Skeletal muscle satellite cell (primary cell): ENCODE measurements around the gene LMO1.

Experiments used
- H3K27me3 ChIP-seq: 2 replicates; pipeline ENCODE4 v1.7.0; 2013; ENCODE audit warnings: low read length; ENCODE audit not compliant: control insufficient read depth, insufficient read depth
- H3K36me3 ChIP-seq: 2 replicates; pipeline ENCODE4 v1.7.0; 2013; ENCODE audit warnings: mild to moderate bottlenecking, control low read depth, low read length; ENCODE audit not compliant: insufficient read depth
- H3K4me1 ChIP-seq: 2 replicates; pipeline ENCODE4 v1.7.0; 2013; ENCODE audit warnings: low read length; ENCODE audit not compliant: control insufficient read depth, insufficient read depth
- H3K4me2 ChIP-seq: 2 replicates; pipeline ENCODE4 v1.7.0; 2013; ENCODE audit warnings: mild to moderate bottlenecking, low read length
- H3K4me3 ChIP-seq: 2 replicates; pipeline ENCODE4 v1.7.0; 2013; ENCODE audit warnings: low read length
- H3K9ac ChIP-seq: 2 replicates; pipeline ENCODE4 v1.7.0; 2013; ENCODE audit warnings: mild to moderate bottlenecking, low read depth, low read length, moderate library complexity
- H3K9me3 ChIP-seq: replicated peaks from 2 replicates; pipeline ENCODE4 v1.7.0; 2013; ENCODE audit warnings: mild to moderate bottlenecking, control low read depth, low read length

Gene LMO1

GRCh38 chr11:8287297-8287696 lies 23.6 kb upstream of the LMO1 start:
- H3K4me1 ChIP-seq = no peaks in the 10 kb centered on the region

GRCh38 chr11:8286886-8287285 lies 23.2 kb upstream of the LMO1 start:
- Histone ChIP-seq H3K9ac (no peak overlapping the region), H3K9me3 (no peaks in the 10 kb centered on the region), H3K4me1 (no peaks in the 10 kb centered on the region), H3K4me2 (no peak overlapping the region), H3K36me3 (no peaks in the 10 kb centered on the region), H3K27me3 (peaks cover 33% of the 10 kb centered on the region), H3K4me3 (no peak overlapping the region)

More at GRCh38 chr11:8287297-8287696, 23.6 kb upstream of the LMO1 start:
- Histone ChIP-seq H3K36me3 (no peaks in the 10 kb centered on the region), H3K4me2 (no peak overlapping the region), H3K9ac (no peak overlapping the region), H3K4me3 (no peak overlapping the region), H3K9me3 (no peaks in the 10 kb centered on the region), H3K27me3 (peaks cover 29% of the 10 kb centered on the region)

GRCh38 chr11:8285796-8286195 lies 22.1 kb upstream of the LMO1 start:
- H3K27me3 ChIP-seq = peaks cover 34% of the 10 kb centered on the region

GRCh38 chr11:8285228-8285627 lies 21.6 kb upstream of the LMO1 start:
- Histone ChIP-seq H3K4me1 (no peaks in the 10 kb centered on the region), H3K4me3 (no peak overlapping the region), H3K4me2 (no peak overlapping the region), H3K27me3 (peaks cover 36% of the 10 kb centered on the region), H3K9ac (no peak overlapping the region), H3K36me3 (no peaks in the 10 kb centered on the region), H3K9me3 (no peaks in the 10 kb centered on the region)

More at GRCh38 chr11:8285796-8286195, 22.1 kb upstream of the LMO1 start:
- Histone ChIP-seq H3K4me2 (no peak overlapping the region), H3K4me1 (no peaks in the 10 kb centered on the region), H3K9me3 (no peaks in the 10 kb centered on the region), H3K9ac (no peak overlapping the region), H3K36me3 (no peaks in the 10 kb centered on the region), H3K4me3 (no peak overlapping the region)

GRCh38 chr11:8283465-8284230 lies 20.0 kb upstream of the LMO1 start:
- Histone ChIP-seq H3K9ac (no peak overlapping the region), H3K4me3 (no peak overlapping the region), H3K4me1 (no peaks in the 10 kb centered on the region)

GRCh38 chr11:8283100-8283464 lies 19.4 kb upstream of the LMO1 start:
- Histone ChIP-seq H3K4me2 (no peak overlapping the region), H3K27me3 (peaks cover 49% of the 10 kb centered on the region), H3K4me1 (no peaks in the 10 kb centered on the region), H3K36me3 (no peaks in the 10 kb centered on the region), H3K4me3 (no peak overlapping the region), H3K9ac (no peak overlapping the region), H3K9me3 (no peaks in the 10 kb centered on the region)

More at GRCh38 chr11:8283465-8284230, 20.0 kb upstream of the LMO1 start:
- Histone ChIP-seq H3K27me3 (peaks cover 44% of the 10 kb centered on the region), H3K9me3 (no peaks in the 10 kb centered on the region), H3K36me3 (no peaks in the 10 kb centered on the region), H3K4me2 (no peak overlapping the region)

GRCh38 chr11:8282631-8283030 lies 19.0 kb upstream of the LMO1 start:
- no peaks in the 10 kb centered on the region for H3K9me3 ChIP-seq
- no peak overlapping the region for H3K4me3 ChIP-seq
- H3K27me3 ChIP-seq = peaks cover 52% of the 10 kb centered on the region
- H3K4me2 ChIP-seq = no peak overlapping the region
- H3K9ac ChIP-seq = no peak overlapping the region
- no peaks in the 10 kb centered on the region for H3K36me3 ChIP-seq
- no peaks in the 10 kb centered on the region for H3K4me1 ChIP-seq

- no peak overlapping the region for H3K4me3 ChIP-seq
- H3K9ac ChIP-seq = no peak overlapping the region
- no peaks in the 10 kb centered on the region for H3K4me1 ChIP-seq
- no peaks in the 10 kb centered on the region for H3K9me3 ChIP-seq
- no peaks in the 10 kb centered on the region for H3K36me3 ChIP-seq
- H3K27me3 ChIP-seq = peaks cover 52% of the 10 kb centered on the region
- no peak overlapping the region for H3K4me2 ChIP-seq
Measured at GRCh38 chr11:8281266-8281665, 17.6 kb upstream of the LMO1 start.

GRCh38 chr11:8277691-8278090 lies 14.0 kb upstream of the LMO1 start:
- peaks cover 42% of the 10 kb centered on the region for H3K27me3 ChIP-seq

GRCh38 chr11:8276528-8276927 lies 12.8 kb upstream of the LMO1 start:
- H3K4me2 ChIP-seq = no peak overlapping the region
- H3K4me3 ChIP-seq = no peak overlapping the region
- H3K36me3 ChIP-seq = no peaks in the 10 kb centered on the region
- no peak overlapping the region for H3K9ac ChIP-seq
- H3K9me3 ChIP-seq = no peaks in the 10 kb centered on the region
- H3K27me3 ChIP-seq = peaks cover 43% of the 10 kb centered on the region
- H3K4me1 ChIP-seq = no peaks in the 10 kb centered on the region

More at GRCh38 chr11:8277691-8278090, 14.0 kb upstream of the LMO1 start:
- no peaks in the 10 kb centered on the region for H3K36me3 ChIP-seq
- no peaks in the 10 kb centered on the region for H3K9me3 ChIP-seq
- H3K4me1 ChIP-seq = no peaks in the 10 kb centered on the region
- H3K4me3 ChIP-seq = no peak overlapping the region
- H3K9ac ChIP-seq = no peak overlapping the region
- H3K4me2 ChIP-seq = no peak overlapping the region

GRCh38 chr11:8273287-8273686 lies 9.6 kb upstream of the LMO1 start:
- Histone ChIP-seq H3K27me3 (peaks cover 63% of the 10 kb centered on the region), H3K36me3 (no peaks in the 10 kb centered on the region), H3K4me1 (peaks cover 2% of the 10 kb centered on the region), H3K9ac (no peak overlapping the region), H3K4me3 (no peak overlapping the region), H3K9me3 (no peaks in the 10 kb centered on the region), H3K4me2 (no peak overlapping the region)
